GM23248 (cell line): Measurements from ENCODE around the gene EMILIN2. TPM values are rescaled to one million over a fixed set of nuclear protein-coding genes. Genes with fewer than 3 reads are reported as not detected.

ENCODE experiments used
- DNase-seq: peaks from one replicate; pipeline ENCODE4 v3.0.0-alpha.2; 2015
- H2AFZ ChIP-seq: fragments of 200-600 bp; sonication (generic); 2 replicates; pipeline ENCODE4 v1.6.1; 2016; ENCODE audit warnings: antibody characterized with exemption
- H3F3A ChIP-seq: fragments of 200-600 bp; sonication (generic); 2 replicates; pipeline ENCODE4 v1.6.1; 2016; ENCODE audit warnings: mild to moderate bottlenecking, antibody characterized with exemption, mixed run types; ENCODE audit not compliant: insufficient read depth
- H3K27ac ChIP-seq: fragments of 200-600 bp; sonication (generic); 2 replicates; pipeline ENCODE4 v1.5.1; 2016; ENCODE audit warnings: mild to moderate bottlenecking
- H3K27me3 ChIP-seq: fragments of 200-600 bp; sonication (generic); replicated peaks from 2 replicates; pipeline ENCODE4 v1.6.1; 2016; ENCODE audit warnings: mild to moderate bottlenecking; ENCODE audit not compliant: insufficient read depth
- H3K36me3 ChIP-seq: fragments of 200-600 bp; sonication (generic); 2 replicates; pipeline ENCODE4 v1.6.1; 2016; ENCODE audit warnings: low read depth, mild to moderate bottlenecking
- H3K4me1 ChIP-seq: fragments of 200-600 bp; sonication (generic); 2 replicates; pipeline ENCODE4 v1.6.1; 2016; ENCODE audit warnings: mild to moderate bottlenecking; ENCODE audit not compliant: insufficient read depth
- H3K4me2 ChIP-seq: fragments of 200-600 bp; sonication (generic); one replicate; pipeline ENCODE4 v1.6.1; 2016; ENCODE audit warnings: mild to moderate bottlenecking; ENCODE audit not compliant: unreplicated experiment
- H3K4me3 ChIP-seq: fragments of 200-600 bp; sonication (generic); 2 replicates; pipeline ENCODE4 v1.5.1; 2016; ENCODE audit warnings: mild to moderate bottlenecking
- H3K79me2 ChIP-seq: fragments of 200-600 bp; sonication (generic); 2 replicates; pipeline ENCODE4 v1.6.1; 2016; ENCODE audit warnings: mild to moderate bottlenecking; ENCODE audit not compliant: insufficient read depth
- H3K9ac ChIP-seq: fragments of 200-600 bp; sonication (generic); 2 replicates; pipeline ENCODE4 v1.6.1; 2016; ENCODE audit warnings: mild to moderate bottlenecking
- H3K9me2 ChIP-seq: fragments of 200-600 bp; sonication (generic); 2 replicates; pipeline ENCODE4 v1.6.1; 2016; ENCODE audit warnings: mixed run types, mild to moderate bottlenecking, moderate library complexity; ENCODE audit not compliant: insufficient read depth
- H3K9me3 ChIP-seq: fragments of 200-600 bp; sonication (generic); one replicate; pipeline ENCODE4 v1.6.1; 2017; ENCODE audit warnings: low read depth
- H4K20me1 ChIP-seq: fragments of 200-600 bp; sonication (generic); 2 replicates; pipeline ENCODE4 v1.6.0; 2016; ENCODE audit not compliant: insufficient read depth
- EZH2 ChIP-seq: fragments of 200-600 bp; sonication (generic); IDR thresholded peaks from 2 replicates; pipeline ENCODE4 v1.6.1; 2018; ENCODE audit warnings: antibody characterized with exemption, mild to moderate bottlenecking; ENCODE audit not compliant: insufficient read depth, poor library complexity, severe bottlenecking
- EZH2phosphoT487 ChIP-seq: fragments of 200-600 bp; sonication (generic); IDR thresholded peaks from 2 replicates; pipeline ENCODE4 v1.6.1; 2018; ENCODE audit warnings: antibody characterized with exemption, moderate library complexity, mild to moderate bottlenecking, low read depth; ENCODE audit not compliant: insufficient read depth
- WGBS, 2 experiments: methylation state at CpG; one replicate each; pipeline ENCODE4 v1.1.6; 2015 to 2017; ENCODE audit warnings: low lambda C conversion rate in 2 of 2, low coverage in 1 of 2; ENCODE audit errors: missing lambda C conversion rate in 2 of 2; 5-methylcytosine and 5-hydroxymethylcytosine counted together
- in situ Hi-C: fragments of 300-500 bp; cut with MboI; formaldehyde crosslinking; loops from 2 replicates; pipeline ENCODE4 v1.15.0; 2020
- polyA plus RNA-seq: library from polyadenylated mRNA; unstranded; fragments of >200 nt; fragmentation: Nextera tagmentation; extraction: Ambion mirVana; gene quantifications from 2 replicates; pipeline ENCODE4 v1.2.1, GENCODE V29; 2016
- total RNA-seq: library from RNA; depleted of rRNA; stranded (reverse); fragments of >200 nt; shearing (Covaris generic); gene quantifications from 2 replicates; pipeline ENCODE4 v1.2.3, GENCODE V29; 2014

The EMILIN2 gene
- total and polyA plus RNA-seq, 2 experiments from 2014 or later, result 9.0 to 23.9 TPM

DNA sequence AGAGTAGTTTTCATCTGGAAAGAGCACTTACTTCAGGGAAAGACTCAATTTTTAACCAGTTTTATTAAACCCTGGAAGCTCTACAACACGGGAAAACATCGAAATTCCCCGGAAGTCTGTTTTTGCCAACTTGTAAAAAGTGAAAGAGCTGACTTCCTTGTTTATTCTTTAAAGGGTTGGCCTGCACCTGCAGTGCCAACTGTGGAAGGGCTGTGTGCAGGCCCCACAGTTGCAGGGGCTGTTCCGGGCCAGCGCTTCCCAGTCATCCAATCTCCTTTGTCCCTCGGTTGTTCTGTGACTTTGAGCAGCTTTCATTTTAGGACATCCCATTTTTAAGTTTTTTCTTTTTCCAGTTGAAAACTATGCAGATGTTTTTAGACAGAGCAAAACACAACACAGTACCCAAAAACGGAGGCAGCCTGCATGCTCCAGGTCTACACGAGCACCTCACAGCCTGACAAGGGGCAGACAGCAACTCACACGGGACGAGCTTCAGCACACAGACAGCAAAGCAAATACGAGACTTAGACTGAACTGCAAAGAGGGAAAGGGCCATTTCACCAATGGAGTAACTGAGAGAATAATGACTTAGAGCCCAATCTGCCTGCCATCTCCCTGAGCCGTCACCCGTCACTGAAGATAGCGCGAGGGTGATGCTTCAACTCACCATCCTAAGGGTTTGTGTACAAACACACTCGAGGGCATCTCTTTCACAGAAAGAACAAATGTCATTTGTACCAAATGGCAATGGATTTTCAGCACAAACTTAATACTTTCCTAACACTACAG, 70.6 kb downstream of the EMILIN2 start:
- DNase-seq, result no peak
- Histone ChIP-seq H3K4me2 (no peak overlapping the region), H3F3A (peaks cover 30% of the 10 kb centered on the region), H3K27me3 (no peaks in the 10 kb centered on the region), H3K36me3 (peaks cover 10% of the 10 kb centered on the region; the same call in 1 of the 2 replicates), H3K79me2 (no peaks in the 10 kb centered on the region), H3K9me3 (no peaks in the 10 kb centered on the region), H4K20me1 (no peaks in the 10 kb centered on the region), H3K9ac (no peak overlapping the region), H3K27ac (no peak overlapping the region), H3K4me1 (no peaks in the 10 kb centered on the region), H3K9me2 (no peaks in the 10 kb centered on the region), H3K4me3 (no peak overlapping the region), H2AFZ (no peak overlapping the region)
- no peak for TF ChIP-seq EZH2
- TF ChIP-seq EZH2phosphoT487, result no peak
- in situ Hi-C loops, result no loop called here
- WGBS, 2 experiments, result 57 to 58% methylated on average over 16 of the region's 16 CpGs

GRCh38 chr18:2918761-2919550, 72.2 kb downstream of the EMILIN2 start:
- in situ Hi-C loops, result no loop called here
- H3K27me3 ChIP-seq, result no peaks in the 10 kb centered on the region
- H3K36me3 ChIP-seq, result peaks cover 10% of the 10 kb centered on the region; the same call in 1 of the 2 replicates

DNA sequence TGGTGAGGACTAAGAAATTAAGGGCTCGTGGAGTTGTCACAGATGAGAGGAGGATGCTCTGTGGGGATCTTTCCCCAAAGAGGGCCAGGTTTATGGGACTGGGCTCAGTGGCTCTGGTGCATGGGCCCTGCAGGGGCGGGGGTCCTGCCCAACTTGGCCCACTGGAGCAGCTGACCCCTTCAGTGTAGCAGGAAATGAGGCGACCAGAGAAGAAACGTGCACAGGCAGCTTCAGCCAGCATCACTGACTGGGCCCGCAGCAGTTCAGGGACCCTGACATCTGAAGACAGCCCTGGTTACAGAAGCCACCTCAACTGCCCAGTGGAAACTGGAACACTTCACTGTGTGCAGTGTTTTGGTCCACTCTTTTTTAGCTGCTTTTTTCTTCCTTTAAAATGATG, 72.8 kb downstream of the EMILIN2 start:
- Histone ChIP-seq H4K20me1 (no peaks in the 10 kb centered on the region), H3K36me3 (peaks cover 9% of the 10 kb centered on the region; the same call in 1 of the 2 replicates), H3K9me2 (no peaks in the 10 kb centered on the region), H3K4me1 (no peaks in the 10 kb centered on the region), H3K9me3 (no peaks in the 10 kb centered on the region), H3K27me3 (no peaks in the 10 kb centered on the region), H3K9ac (no peak overlapping the region), H3K27ac (no peak overlapping the region), H3F3A (peaks cover 30% of the 10 kb centered on the region), H3K79me2 (no peaks in the 10 kb centered on the region), H3K4me3 (no peak overlapping the region), H3K4me2 (no peak overlapping the region), H2AFZ (no peak overlapping the region)
- in situ Hi-C loops, result no loop called here
- WGBS, 2 experiments, result 81 to 94% methylated on average over 5 of the region's 5 CpGs
- no peak for TF ChIP-seq EZH2phosphoT487
- TF ChIP-seq EZH2, result no peak
- no peak for DNase-seq

More at GRCh38 chr18:2918761-2919550, 72.2 kb downstream of the EMILIN2 start:
- H3K4me2 ChIP-seq, result no peak overlapping the region
- no peak for DNase-seq
- TF ChIP-seq EZH2phosphoT487, result no peak
- no peak for TF ChIP-seq EZH2
- H3K4me3 ChIP-seq, result no peak overlapping the region
- no peak overlapping the region for H3K9ac ChIP-seq
- no peak overlapping the region for H3K27ac ChIP-seq
- no peaks in the 10 kb centered on the region for H3K9me2 ChIP-seq
- no peaks in the 10 kb centered on the region for H4K20me1 ChIP-seq
- H2AFZ ChIP-seq, result no peak overlapping the region
- no peaks in the 10 kb centered on the region for H3K79me2 ChIP-seq
- no peaks in the 10 kb centered on the region for H3K4me1 ChIP-seq
- no peaks in the 10 kb centered on the region for H3K9me3 ChIP-seq
- peaks cover 30% of the 10 kb centered on the region for H3F3A ChIP-seq
- 89 to 92% methylated on average over 18 of the region's 18 CpGs for WGBS, 2 experiments

GRCh38 chr18:2920027-2920426, 73.2 kb downstream of the EMILIN2 start:
- DNase-seq, result no peak
- Histone ChIP-seq H3K4me1 (no peaks in the 10 kb centered on the region), H3K9me3 (no peaks in the 10 kb centered on the region), H3K36me3 (peaks cover 9% of the 10 kb centered on the region; the same call in 1 of the 2 replicates), H4K20me1 (no peaks in the 10 kb centered on the region), H3K4me3 (no peak overlapping the region), H3F3A (peaks cover 29% of the 10 kb centered on the region), H3K9me2 (no peaks in the 10 kb centered on the region), H3K79me2 (no peaks in the 10 kb centered on the region), H2AFZ (no peak overlapping the region), H3K27ac (no peak overlapping the region), H3K27me3 (no peaks in the 10 kb centered on the region), H3K4me2 (no peak overlapping the region), H3K9ac (no peak overlapping the region)
- TF ChIP-seq EZH2, result no peak
- no peak for TF ChIP-seq EZH2phosphoT487
- 91 to 93% methylated on average over 11 of the region's 11 CpGs for WGBS, 2 experiments
- in situ Hi-C loops, result no loop called here
